Measurements from ENCODE around the gene PTPRT. TPM values are rescaled to one million over a fixed set of nuclear protein-coding genes. Genes with fewer than 3 reads are reported as not detected.
"Not testable (repeated sequence)": the region's sequence is repeated elsewhere in the genome, so short reads cannot be mapped to it uniquely, and the experiment has no call there.

Gene PTPRT
- total and polyA plus RNA-seq, 4 donors, result 0.14 to 2.8 (median 0.40) TPM

- DNase-seq (ENCODE audit: low spot score), result no peak
- Histone ChIP-seq H3K4me1 (ENCODE audit: control insufficient read depth in 4 of 4, insufficient read depth in 4 of 4, low read length in 3 of 4) (no peaks in the 10 kb centered on the region), H3K9ac (ENCODE audit: low read depth in 1 of 2, low read length in 2 of 2) (no peak overlapping the region), H3K4me3 (ENCODE audit: low read depth in 1 of 3, low read length in 3 of 3) (no peak overlapping the region), H3K27ac (ENCODE audit: low read depth in 1 of 2, low read length in 2 of 2) (no peak overlapping the region), H3K27me3 (ENCODE audit: control insufficient read depth in 4 of 4, insufficient read depth in 4 of 4, low read length in 3 of 4) (no peaks in the 10 kb centered on the region), H3K36me3 (ENCODE audit: control insufficient read depth in 4 of 4, insufficient read depth in 3 of 4, low read depth in 1 of 4, low read length in 3 of 4) (no peaks in the 10 kb centered on the region), H3K9me3 (ENCODE audit: control insufficient read depth in 4 of 4, low read length in 3 of 4) (no peaks in the 10 kb centered on the region)
- 60% methylated on average over 1 of the region's 1 CpG for WGBS
- TF ChIP-seq NR2F2 (IDR thresholded peaks at IDR 0.05), result no peak
- TF ChIP-seq RXRA (IDR thresholded peaks at IDR 0.05), result no peak
- no peak for TF ChIP-seq ZBTB33 (IDR thresholded peaks at IDR 0.05)
These were observed 22.7 kb downstream of the PTPRT start for GRCh38 chr20:43167021-43167420.

DNA sequence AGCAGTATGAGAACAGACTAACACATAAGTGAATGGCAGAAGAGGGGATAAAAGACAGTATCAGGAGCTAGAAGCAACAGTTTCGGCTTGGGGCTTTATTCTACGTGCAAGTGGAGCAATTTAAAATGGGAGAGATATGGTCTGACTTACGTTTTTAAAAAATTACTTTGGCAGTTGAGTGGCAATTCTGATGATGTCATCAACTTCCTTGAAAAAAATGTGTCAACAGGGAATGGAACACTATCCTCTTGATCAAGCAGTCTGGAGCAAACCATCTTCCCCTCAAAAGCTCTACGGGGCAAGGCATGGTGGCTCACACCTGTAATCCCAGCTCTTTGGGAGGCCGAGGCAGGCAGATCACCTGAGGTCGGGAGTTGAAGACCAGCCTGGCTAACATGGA lies 24.1 kb downstream of the PTPRT start:
- no peak overlapping the region for H3K9ac ChIP-seq (ENCODE audit: low read depth in 1 of 2, low read length in 2 of 2)
- no peak overlapping the region for H3K27ac ChIP-seq (ENCODE audit: low read depth in 1 of 2, low read length in 2 of 2)
- no peaks in the 10 kb centered on the region for H3K4me1 ChIP-seq (ENCODE audit: control insufficient read depth in 4 of 4, insufficient read depth in 4 of 4, low read length in 3 of 4)
- WGBS, result 86% methylated on average over 6 of the region's 6 CpGs
- no peak for DNase-seq (ENCODE audit: low spot score)
- H3K36me3 ChIP-seq (ENCODE audit: control insufficient read depth in 4 of 4, insufficient read depth in 3 of 4, low read depth in 1 of 4, low read length in 3 of 4), result no peaks in the 10 kb centered on the region
- TF ChIP-seq HNF4G (IDR thresholded peaks at IDR 0.05) (no peak), GABPA (IDR thresholded peaks at IDR 0.05 in 1 of 2, conservative IDR thresholded peaks at IDR 0.05 in 1 of 2) (no peak), RXRA (IDR thresholded peaks at IDR 0.05) (no peak), CTCF (IDR thresholded peaks at IDR 0.05; ENCODE audit: low read depth, low read length, missing input control) (no peak), FOXA1 (IDR thresholded peaks at IDR 0.05) (no peak), MAX (IDR thresholded peaks at IDR 0.05) (no peak), HNF4A (conservative IDR thresholded peaks at IDR 0.05) (no peak), SP1 (IDR thresholded peaks at IDR 0.05) (no peak), EGR1 (IDR thresholded peaks at IDR 0.05; ENCODE audit: low read depth in 2 of 2) (no peak), JUND (IDR thresholded peaks at IDR 0.05) (no peak), YY1 (IDR thresholded peaks at IDR 0.05) (no peak), TAF1 (conservative IDR thresholded peaks at IDR 0.05) (no peak)
- TF ChIP-seq, protein P1, sequence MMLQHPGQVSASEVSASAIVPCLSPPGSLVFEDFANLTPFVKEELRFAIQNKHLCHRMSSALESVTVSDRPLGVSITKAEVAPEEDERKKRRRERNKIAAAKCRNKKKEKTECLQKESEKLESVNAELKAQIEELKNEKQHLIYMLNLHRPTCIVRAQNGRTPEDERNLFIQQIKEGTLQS (IDR thresholded peaks at IDR 0.05), result no peak
- H3K27me3 ChIP-seq (ENCODE audit: control insufficient read depth in 4 of 4, insufficient read depth in 4 of 4, low read length in 3 of 4), result no peaks in the 10 kb centered on the region
- H3K4me3 ChIP-seq (ENCODE audit: low read depth in 1 of 3, low read length in 3 of 3), result no peak overlapping the region
- H3K9me3 ChIP-seq (ENCODE audit: control insufficient read depth in 4 of 4, low read length in 3 of 4), result no peaks in the 10 kb centered on the region

DNA sequence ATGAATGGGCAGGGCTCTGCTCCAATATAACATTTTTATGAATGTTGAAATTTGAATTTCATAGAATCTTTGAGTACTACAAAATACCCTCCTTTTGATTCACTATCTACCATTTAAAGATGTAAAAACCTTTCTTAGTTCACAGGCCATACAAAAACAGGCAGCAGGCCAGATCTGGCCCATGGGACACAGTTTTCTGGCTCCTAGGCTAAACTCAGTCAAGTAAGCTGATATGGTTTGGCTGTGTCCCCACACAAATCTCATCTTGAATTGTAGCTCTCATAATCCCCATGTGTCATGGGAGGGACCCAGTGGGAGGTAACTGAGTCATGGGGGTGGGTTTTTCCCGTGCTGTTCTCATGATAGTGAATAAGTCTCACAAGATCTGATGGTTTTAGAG lies 25.0 kb downstream of the PTPRT start:
- H3K27ac ChIP-seq (ENCODE audit: low read depth in 1 of 2, low read length in 2 of 2); H3K36me3 ChIP-seq (ENCODE audit: control insufficient read depth in 4 of 4, insufficient read depth in 3 of 4, low read depth in 1 of 4, low read length in 3 of 4); H3K4me3 ChIP-seq (ENCODE audit: low read depth in 1 of 3, low read length in 3 of 3); H3K27me3 ChIP-seq (ENCODE audit: control insufficient read depth in 4 of 4, insufficient read depth in 4 of 4, low read length in 3 of 4); H3K9me3 ChIP-seq (ENCODE audit: control insufficient read depth in 4 of 4, low read length in 3 of 4); DNase-seq (ENCODE audit: low spot score); H3K9ac ChIP-seq (ENCODE audit: low read depth in 1 of 2, low read length in 2 of 2); H3K4me1 ChIP-seq (ENCODE audit: control insufficient read depth in 4 of 4, insufficient read depth in 4 of 4, low read length in 3 of 4): not testable (repeated sequence)
- WGBS, result 66% methylated on average over 1 of the region's 1 CpG

Data from liver (tissue), 9 donors.